Psoas muscle (tissue), 8 donors: ENCODE data around the gene IRX5. TPM values are rescaled to one million over a fixed set of nuclear protein-coding genes. Genes with fewer than 3 reads are reported as not detected.
A peak's percentile ranks its signal among the peaks of the same experiment; 100 is the strongest.

Source experiments
- ATAC-seq, 4 donors: fragments of 200-7000 bp; cut with Tn5 transposase; one replicate each; pipeline ENCODE4 v1.9.1; 2020; ENCODE audit warnings: moderate library complexity in 3 of 4, mild to moderate bottlenecking in 2 of 4
- DNase-seq, 2 donors: peaks; one replicate each; pipeline ENCODE4 v3.0.0-alpha.2; 2020
- H3K27ac ChIP-seq: fragments of 200-600 bp; one replicate; pipeline ENCODE4 v1.8.0; 2022
- H3K27me3 ChIP-seq, 3 donors: fragments of 200-600 bp in 1 of 3; one replicate each; pipeline versions ENCODE4 v1.6.1 to v1.8.0; 2013 to 2022; ENCODE audit warnings: low read length in 2 of 3, mild to moderate bottlenecking in 2 of 3, moderate library complexity in 1 of 3; ENCODE audit not compliant: insufficient read depth in 3 of 3
- H3K36me3 ChIP-seq, 2 donors: fragments of 200-600 bp in 1 of 2; one replicate each; pipeline versions ENCODE4 v1.6.1 to v1.8.0; 2013 to 2022; ENCODE audit warnings: low read depth in 1 of 2, mild to moderate bottlenecking in 1 of 2, moderate library complexity in 1 of 2; ENCODE audit not compliant: insufficient read depth in 1 of 2
- H3K4me1 ChIP-seq: fragments of 200-600 bp; one replicate; pipeline ENCODE4 v1.8.0; 2022
- H3K4me3 ChIP-seq: fragments of 200-600 bp; one replicate; pipeline ENCODE4 v1.8.0; 2022; ENCODE audit warnings: mild to moderate bottlenecking
- H3K9me3 ChIP-seq: fragments of 200-600 bp; one replicate; pipeline ENCODE4 v1.8.0; 2022
- WGBS, 3 donors: extraction: QIAGEN DNeasy Blood & Tissue Kit; methylation state at CpG; one replicate each; pipeline versions ENCODE4 v1.1.6 to v1.1.7; 2013; 5-methylcytosine and 5-hydroxymethylcytosine counted together
- intact Hi-C, 2 donors: fragments of 100-400 bp; cut with DNase I; formaldehyde crosslinking; loops; one replicate each; pipeline versions ENCODE4 v1.11.0 to v1.14.2; 2022
- polyA plus RNA-seq, 3 donors: library from polyadenylated mRNA; stranded (reverse); fragments of 200-250 nt; gene quantifications; one replicate each; pipeline ENCODE4 v1.2.3, GENCODE V29; 2013
- total RNA-seq, 4 donors: library from RNA; stranded (reverse); fragmentation: NEBNext Ultra II Directional in 2 of 4; extraction: Animal tissue kit (Norgen Biotek cat#: 25700) in 2 of 4; gene quantifications; one replicate each; pipeline versions ENCODE4 v1.2.1 to v1.2.4, GENCODE V29; 2021 to 2023
- TF ChIP-seq, protein P1 (sequence below): fragments of 200-600 bp; IDR thresholded peaks from one replicate; pipeline ENCODE4 v1.8.0; 2022; ENCODE audit warnings: antibody characterized with exemption
- donor health status: healthy with polysubstance abuse.
- donor health status: DM: no; HTN: no; CAD: no; lungs with moderate emphysema.
- donor health status: Bipolar disorder and iron deficiency.
- donor health status: healthy.
- donor health status: DM: yes; HTN: yes; CAD: no.
- donor health status: DM: no; HTN: no; CAD: no.
- donor health status: DM: no; HTN: no; CAD: no.
- donor health status: DM: yes; HTN: yes; CAD: no.

IRX5 gene
- total and polyA plus RNA-seq, 7 donors: 0.56 to 13.0 (median 5.9) TPM

DNA sequence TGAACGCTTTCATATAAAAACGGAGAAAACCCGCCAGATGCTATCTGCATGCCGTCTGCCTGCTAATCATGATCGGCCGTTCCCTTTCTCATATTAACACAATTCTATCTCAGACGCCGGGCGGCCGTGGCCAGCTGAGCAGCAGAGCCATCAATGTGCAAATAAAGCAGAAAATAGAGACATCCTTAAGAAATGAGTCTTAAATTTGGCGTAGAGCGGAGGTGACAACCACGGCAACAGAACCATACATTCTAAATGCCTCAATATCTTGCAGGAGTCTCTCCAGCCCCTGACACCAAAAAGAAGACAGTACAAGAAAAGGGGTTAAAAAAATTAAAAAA is 2.7 kb upstream of the IRX5 start:
- TF ChIP-seq, protein P1, sequence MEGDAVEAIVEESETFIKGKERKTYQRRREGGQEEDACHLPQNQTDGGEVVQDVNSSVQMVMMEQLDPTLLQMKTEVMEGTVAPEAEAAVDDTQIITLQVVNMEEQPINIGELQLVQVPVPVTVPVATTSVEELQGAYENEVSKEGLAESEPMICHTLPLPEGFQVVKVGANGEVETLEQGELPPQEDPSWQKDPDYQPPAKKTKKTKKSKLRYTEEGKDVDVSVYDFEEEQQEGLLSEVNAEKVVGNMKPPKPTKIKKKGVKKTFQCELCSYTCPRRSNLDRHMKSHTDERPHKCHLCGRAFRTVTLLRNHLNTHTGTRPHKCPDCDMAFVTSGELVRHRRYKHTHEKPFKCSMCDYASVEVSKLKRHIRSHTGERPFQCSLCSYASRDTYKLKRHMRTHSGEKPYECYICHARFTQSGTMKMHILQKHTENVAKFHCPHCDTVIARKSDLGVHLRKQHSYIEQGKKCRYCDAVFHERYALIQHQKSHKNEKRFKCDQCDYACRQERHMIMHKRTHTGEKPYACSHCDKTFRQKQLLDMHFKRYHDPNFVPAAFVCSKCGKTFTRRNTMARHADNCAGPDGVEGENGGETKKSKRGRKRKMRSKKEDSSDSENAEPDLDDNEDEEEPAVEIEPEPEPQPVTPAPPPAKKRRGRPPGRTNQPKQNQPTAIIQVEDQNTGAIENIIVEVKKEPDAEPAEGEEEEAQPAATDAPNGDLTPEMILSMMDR: no peak
- Histone ChIP-seq H3K36me3 (no peaks in the 10 kb centered on the region), H3K9me3 (no peaks in the 10 kb centered on the region), H3K4me1 (peaks cover 24% of the 10 kb centered on the region), H3K27me3 (peaks cover 0 to 27% (median 0%) of the 10 kb centered on the region in 3 donors), H3K4me3 (peak overlapping the region; percentile 89), H3K27ac (peak overlapping the region; percentile 97)
- DNase-seq (no peak), ATAC-seq (no peak)
- intact Hi-C loops: no loop called here
- WGBS, 3 donors: 1 to 2% (median 2%) methylated on average over 13 of the region's 13 CpGs

DNA sequence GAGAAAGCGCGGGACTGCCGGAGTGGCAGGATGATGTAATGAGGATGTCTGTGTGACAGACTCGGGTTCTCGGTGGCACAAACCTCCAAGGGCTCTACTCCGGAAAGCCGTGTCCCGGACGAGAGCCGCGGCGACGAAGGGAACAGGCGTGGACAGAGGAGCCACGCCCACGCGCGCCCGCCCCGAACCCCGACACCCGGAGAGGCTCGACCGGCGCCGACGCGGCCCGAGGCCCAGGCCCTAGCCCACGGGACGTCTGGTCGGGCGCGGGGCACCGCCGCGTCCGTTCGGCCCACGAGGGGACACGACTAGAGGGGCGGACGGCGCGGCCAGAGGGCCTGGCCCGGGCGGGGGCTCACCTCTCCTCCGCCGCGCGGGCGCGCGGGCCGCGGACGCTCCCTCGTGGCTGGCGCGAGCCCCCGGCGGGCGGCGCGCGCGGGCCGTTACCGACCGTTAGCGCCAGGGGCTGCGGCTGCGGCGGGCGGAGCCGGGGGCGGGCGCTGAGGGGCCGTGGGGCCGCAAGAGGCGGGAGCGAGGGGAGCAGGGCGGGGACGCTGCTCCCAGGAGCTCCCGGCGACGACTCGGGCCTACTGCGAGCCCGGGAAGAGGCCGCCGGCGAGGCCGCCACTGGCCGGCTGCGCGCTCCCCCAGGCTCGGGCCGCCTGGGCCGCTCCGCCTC is 2.1 kb upstream of the IRX5 start:
- DNase-seq (peak; percentile 63 to 85), ATAC-seq (peak; percentile 40 to 61 (median 57))
- 0 to 1% (median 0%) methylated on average over 46 to 101 of the region's 101 CpGs for WGBS, 3 donors
- H3K36me3 ChIP-seq: no peaks in the 10 kb centered on the region
- TF ChIP-seq, protein P1: peak; percentile 27
- peak overlapping the region; percentile 89 for H3K4me3 ChIP-seq
- peak overlapping the region; percentile 97 for H3K27ac ChIP-seq
- H3K9me3 ChIP-seq: no peaks in the 10 kb centered on the region
- intact Hi-C loops: no loop called here
- peaks cover 22% of the 10 kb centered on the region for H3K4me1 ChIP-seq
- peaks cover 0 to 27% (median 3%) of the 10 kb centered on the region in 3 donors for H3K27me3 ChIP-seq

DNA sequence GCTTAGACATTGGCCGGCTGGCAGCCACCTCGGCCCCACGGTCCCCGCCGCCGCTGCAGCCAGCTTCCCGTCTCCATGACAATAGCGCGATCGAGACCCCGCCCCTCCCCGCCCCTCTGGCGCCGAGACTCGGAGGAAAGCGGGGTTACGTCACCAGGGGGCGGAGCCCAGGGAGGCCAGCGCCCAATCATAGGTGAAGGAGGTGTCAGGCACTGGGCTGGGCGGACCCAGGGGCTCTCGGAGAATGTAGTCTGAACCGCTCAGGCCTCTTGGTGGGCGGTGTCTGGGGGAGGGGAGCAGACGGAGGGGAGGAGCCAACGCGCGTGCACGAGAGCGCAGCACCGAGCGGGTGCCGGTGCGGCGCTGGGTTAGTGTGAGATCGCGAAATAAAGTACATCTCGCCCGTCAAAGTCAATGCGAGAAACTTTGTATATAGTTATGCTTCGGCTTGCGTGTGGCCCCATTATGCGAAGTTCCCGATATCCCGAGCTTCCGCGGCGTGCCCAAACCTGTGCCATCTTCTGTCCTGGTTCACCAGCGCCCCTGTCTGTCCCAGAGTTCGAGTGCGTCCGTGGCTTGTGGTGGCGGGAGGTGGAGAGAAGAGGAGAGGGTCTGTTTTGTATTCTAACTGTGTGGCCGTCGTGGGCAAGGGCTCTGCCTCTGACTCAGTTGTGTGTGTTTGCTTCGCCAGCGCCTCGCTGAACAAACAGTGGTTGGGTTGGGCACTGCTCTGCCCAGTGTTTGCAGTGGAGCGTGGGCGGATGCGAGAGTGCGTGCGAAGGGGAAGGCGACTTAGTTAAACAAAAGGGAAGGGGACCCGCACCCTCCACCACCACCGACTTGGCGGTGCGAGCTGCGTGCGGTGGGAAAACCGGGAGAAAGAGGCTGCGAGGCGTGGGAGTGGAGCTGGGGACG is 1.3 kb upstream of the IRX5 start:
- intact Hi-C loops: loop anchor here (5.0 to 10.0 kb wide), 5 partner anchors 645 to 1155 kb away; partner anchors contain the start of gene IRX3 (in 1 of the 2)
- TF ChIP-seq, protein P1: peak; percentile 25
- H3K27ac ChIP-seq: peak overlapping the region; percentile 97
- peaks cover 14% of the 10 kb centered on the region for H3K4me1 ChIP-seq
- H3K9me3 ChIP-seq: no peaks in the 10 kb centered on the region
- ATAC-seq: peak; percentile 81 to 97 (median 86)
- H3K36me3 ChIP-seq: no peaks in the 10 kb centered on the region
- H3K27me3 ChIP-seq: peaks cover 0 to 27% (median 3%) of the 10 kb centered on the region in 3 donors
- DNase-seq: peak; percentile 98 to 100
- peak overlapping the region; percentile 89 for H3K4me3 ChIP-seq
- 0 to 1% (median 0%) methylated on average over 68 to 73 of the region's 73 CpGs for WGBS, 3 donors

DNA sequence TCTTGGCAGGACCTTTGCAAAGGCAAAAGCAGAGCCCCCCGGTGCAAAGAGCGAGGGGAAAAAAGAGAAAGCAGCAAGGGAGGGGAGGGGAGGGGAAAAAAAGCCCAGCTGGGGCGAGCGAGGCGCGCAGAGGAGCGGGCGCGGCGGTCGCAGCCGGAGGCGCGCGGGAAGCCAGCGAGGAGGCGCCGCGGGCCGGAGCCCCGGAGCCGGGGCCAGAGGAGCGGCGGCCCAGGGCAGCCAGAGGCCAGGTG is 129 bp downstream of the IRX5 start:
- intact Hi-C loops: loop anchor here (5.0 to 10.0 kb wide), 5 partner anchors 646 to 1156 kb away; partner anchors contain the start of gene IRX3 (in 1 of the 2)
- H3K4me3 ChIP-seq: peak overlapping the region; percentile 89
- peak overlapping the region; percentile 97 for H3K27ac ChIP-seq
- peak in 2 of 4 donors; percentile 0 for ATAC-seq
- TF ChIP-seq, protein P1: no peak
- H3K4me1 ChIP-seq: peaks cover 3% of the 10 kb centered on the region
- peaks cover 0 to 36% (median 3%) of the 10 kb centered on the region in 3 donors for H3K27me3 ChIP-seq
- no peaks in the 10 kb centered on the region for H3K9me3 ChIP-seq
- WGBS, 3 donors: 1% methylated on average over 22 to 24 of the region's 24 CpGs; no CpG with 5 or more reads in 1 of the 3 donors
- DNase-seq: no peak
- no peaks in the 10 kb centered on the region for H3K36me3 ChIP-seq
